Activated CD8-positive, alpha-beta T cell treated with anti-CD3 and anti-CD28 coated beads for 36 hours (primary cell): ENCODE results near the gene NFKB1. TPM values are rescaled to one million over a fixed set of nuclear protein-coding genes. Genes with fewer than 3 reads are reported as not detected.

Source experiments
- ATAC-seq: fragments of 200-7000 bp; cut with Tn5 transposase; one replicate; pipeline ENCODE4 v1.10.0; 2021; ENCODE audit warnings: mild to moderate bottlenecking, moderate library complexity
- CTCF ChIA-PET: fragments of 350-600 bp; sonication (Branson Sonifier 250); formaldehyde crosslinking; loops from one replicate; lab custom pipeline; 2021; ENCODE audit warnings: antibody characterized with exemption; lab: Charles Lee
- POLR2A ChIA-PET: fragments of 350-600 bp; sonication (Branson Sonifier 250); formaldehyde crosslinking; loops from one replicate; lab custom pipeline; 2021; ENCODE audit warnings: antibody characterized with exemption; lab: Charles Lee
- DNase-seq: peaks from one replicate; pipeline ENCODE4 v3.0.0-alpha.2; 2020
- H3K27ac Mint-ChIP-seq: one replicate; pipeline ENCODE4 v1.8.0; 2021; ENCODE audit warnings: mild to moderate bottlenecking, mixed read lengths
- H3K27me3 Mint-ChIP-seq: one replicate; pipeline ENCODE4 v1.8.0; 2021; ENCODE audit warnings: mixed read lengths
- H3K36me3 Mint-ChIP-seq: one replicate; pipeline ENCODE4 v1.8.0; 2021; ENCODE audit warnings: low read depth, mixed read lengths
- H3K4me1 Mint-ChIP-seq: one replicate; pipeline ENCODE4 v1.8.0; 2021; ENCODE audit warnings: low read depth, mixed read lengths
- H3K4me3 Mint-ChIP-seq: one replicate; pipeline ENCODE4 v1.8.0; 2021; ENCODE audit warnings: mild to moderate bottlenecking, moderate library complexity, mixed read lengths
- H3K9me3 Mint-ChIP-seq: one replicate; pipeline ENCODE4 v1.8.0; 2021; ENCODE audit warnings: mixed read lengths
- CTCF ChIP-seq: fragments of 200-600 bp; IDR thresholded peaks from one replicate; pipeline ENCODE4 v1.8.0; 2022; ENCODE audit warnings: antibody characterized with exemption, mild to moderate bottlenecking
- intact Hi-C: fragments of 100-400 bp; cut with micrococcal nuclease; formaldehyde crosslinking; loops from one replicate; pipeline ENCODE4 v1.10.0; 2022
- total RNA-seq, 2 experiments: library from RNA; stranded (reverse); gene quantifications; one replicate each; pipeline ENCODE4 v1.2.3, GENCODE V29; 2021

NFKB1 gene
- total RNA-seq, 2 experiments from 2014 or later = 224 to 230 TPM

- intact Hi-C loops = no loop called here
- Mint-ChIP-seq H3K27me3 (no peaks in the 10 kb centered on the region), H3K4me1 (peaks cover 11% of the 10 kb centered on the region), H3K36me3 (peaks cover 29% of the 10 kb centered on the region), H3K27ac (no peak overlapping the region), H3K4me3 (no peak overlapping the region), H3K9me3 (no peaks in the 10 kb centered on the region)
- TF ChIP-seq CTCF = no peak
- ChIA-PET POLR2A (interaction anchor here (0.6 to 1.3 kb wide), 2 partner anchors 15 to 232 kb away, joined by 3 read pairs; partner anchors contain the start of gene CISD2), CTCF (interaction anchor here (1.4 kb wide), 1 partner anchor 48 kb away, joined by 3 read pairs; no protein-coding TSS in a partner anchor)
- ATAC-seq (no peak), DNase-seq (no peak)
Observed at GRCh38 chr4:102637391-102637790, 136.2 kb downstream of the NFKB1 start.

GRCh38 chr4:102638621-102639020 is 137.5 kb downstream of the NFKB1 start:
- no peak overlapping the region for H3K4me3 Mint-ChIP-seq
- peak overlapping the region; percentile 19 for H3K27ac Mint-ChIP-seq
- no peak for ATAC-seq
- ChIA-PET CTCF (no interaction called here), POLR2A (interaction anchor here (1.3 kb wide), 1 partner anchor 13 kb away, joined by 3 read pairs; no protein-coding TSS in a partner anchor)
- intact Hi-C loops = no loop called here
- TF ChIP-seq CTCF = no peak
- no peak for DNase-seq
- no peaks in the 10 kb centered on the region for H3K9me3 Mint-ChIP-seq
- H3K4me1 Mint-ChIP-seq = peaks cover 11% of the 10 kb centered on the region
- H3K36me3 Mint-ChIP-seq = peaks cover 29% of the 10 kb centered on the region
- H3K27me3 Mint-ChIP-seq = no peaks in the 10 kb centered on the region

- ATAC-seq = peak; percentile 65
- ChIA-PET POLR2A (no interaction called here), CTCF (no interaction called here)
- peak overlapping the region; percentile 81 for H3K27ac Mint-ChIP-seq
- H3K4me3 Mint-ChIP-seq = peak overlapping the region; percentile 60
- intact Hi-C loops = no loop called here
- TF ChIP-seq CTCF = no peak
- H3K36me3 Mint-ChIP-seq = peaks cover 32% of the 10 kb centered on the region
- peak; percentile 22 for DNase-seq
- H3K9me3 Mint-ChIP-seq = no peaks in the 10 kb centered on the region
- H3K4me1 Mint-ChIP-seq = peaks cover 11% of the 10 kb centered on the region
- H3K27me3 Mint-ChIP-seq = no peaks in the 10 kb centered on the region
Observed at GRCh38 chr4:102639598-102639997, 138.4 kb downstream of the NFKB1 start.

- Mint-ChIP-seq H3K27me3 (no peaks in the 10 kb centered on the region), H3K4me1 (peaks cover 11% of the 10 kb centered on the region), H3K27ac (no peak overlapping the region), H3K4me3 (no peak overlapping the region), H3K36me3 (peaks cover 30% of the 10 kb centered on the region), H3K9me3 (no peaks in the 10 kb centered on the region)
- intact Hi-C loops = no loop called here
- CTCF ChIA-PET = interaction anchor here (1.0 kb wide), 1 partner anchor 459 kb away, joined by 3 read pairs; the partner anchor contains the start of gene BDH2
- POLR2A ChIA-PET = no interaction called here
- no peak for TF ChIP-seq CTCF
- DNase-seq (no peak), ATAC-seq (no peak)
Observed at GRCh38 chr4:102640669-102641068, 139.5 kb downstream of the NFKB1 start.

GRCh38 chr4:102641793-102642192 is 140.6 kb downstream of the NFKB1 start:
- Mint-ChIP-seq H3K36me3 (peaks cover 28% of the 10 kb centered on the region), H3K27ac (no peak overlapping the region), H3K4me3 (no peak overlapping the region), H3K9me3 (no peaks in the 10 kb centered on the region), H3K4me1 (peaks cover 14% of the 10 kb centered on the region), H3K27me3 (no peaks in the 10 kb centered on the region)
- CTCF ChIA-PET = interaction anchor here (1.0 kb wide), 1 partner anchor 458 kb away, joined by 3 read pairs; the partner anchor contains the start of gene BDH2
- no peak for DNase-seq
- POLR2A ChIA-PET = no interaction called here
- no peak for ATAC-seq
- intact Hi-C loops = no loop called here
- TF ChIP-seq CTCF = no peak
